Lower lobe of right lung (tissue), 2 donors: Measurements from ENCODE around the gene CALCOCO2. TPM values are rescaled to one million over a fixed set of nuclear protein-coding genes. Genes with fewer than 3 reads are reported as not detected.
A peak's percentile ranks its signal among the peaks of the same experiment; 100 is the strongest.

Experiments
- ATAC-seq, 2 donors: fragments of 200-7000 bp; cut with Tn5 transposase; one replicate each; pipeline ENCODE4 v1.9.1; 2020 to 2022; ENCODE audit warnings: mild to moderate bottlenecking in 2 of 2, moderate library complexity in 2 of 2
- DNase-seq: peaks from one replicate; pipeline ENCODE4 v3.0.0-alpha.2; 2020
- H3K27ac ChIP-seq: fragments of 200-600 bp; one replicate; pipeline ENCODE4 v1.8.0; 2022
- H3K27me3 ChIP-seq: fragments of 200-600 bp; one replicate; pipeline ENCODE4 v1.8.0; 2022; ENCODE audit warnings: low read depth
- H3K36me3 ChIP-seq: fragments of 200-600 bp; one replicate; pipeline ENCODE4 v1.8.0; 2022; ENCODE audit warnings: mild to moderate bottlenecking
- H3K4me1 ChIP-seq: fragments of 200-600 bp; one replicate; pipeline ENCODE4 v1.8.0; 2022
- H3K4me3 ChIP-seq: fragments of 200-600 bp; one replicate; pipeline ENCODE4 v1.8.0; 2022; ENCODE audit warnings: mild to moderate bottlenecking
- H3K9me3 ChIP-seq: fragments of 200-600 bp; one replicate; pipeline ENCODE4 v1.8.0; 2022
- intact Hi-C: fragments of 100-400 bp; cut with DNase I; formaldehyde crosslinking; loops from one replicate; pipeline ENCODE4 v1.11.0; 2022
- total RNA-seq: library from RNA; stranded (reverse); fragmentation: NEBNext Ultra II Directional; extraction: Animal tissue kit (Norgen Biotek cat#: 25700); gene quantifications from one replicate; pipeline ENCODE4 v1.2.1, GENCODE V29; 2021
- TF ChIP-seq, protein P1 (sequence below): fragments of 200-600 bp; IDR thresholded peaks from one replicate; pipeline ENCODE4 v1.8.0; 2022; ENCODE audit warnings: antibody characterized with exemption, mild to moderate bottlenecking
- donor health status: DM: no; HTN: yes; CAD: no; lungs with severe emphysema.

CALCOCO2 gene
- total RNA-seq, 1 donor from 2014 or later = 174 TPM

DNA sequence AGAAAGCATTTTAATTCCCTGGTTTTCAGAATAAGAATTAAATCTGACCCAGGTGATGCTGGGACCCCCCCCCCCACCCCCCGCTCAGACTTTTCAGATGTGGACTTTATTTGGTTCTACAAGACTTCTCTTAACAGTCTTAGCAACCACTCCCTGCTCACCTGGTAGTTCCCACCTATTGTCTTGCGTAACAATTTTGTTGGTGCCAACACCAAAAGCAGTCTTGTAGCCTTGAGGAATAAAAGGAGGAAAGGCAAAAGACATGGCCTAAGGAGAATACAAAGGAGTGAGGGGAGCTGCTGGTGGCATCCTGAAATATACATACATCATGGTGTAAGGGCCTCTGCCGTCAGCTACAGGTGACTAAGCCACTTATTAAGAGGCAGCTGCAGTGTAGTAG is 18.8 kb upstream of the CALCOCO2 start:
- H3K4me3 ChIP-seq = no peak overlapping the region
- intact Hi-C loops = no loop called here
- TF ChIP-seq, protein P1, sequence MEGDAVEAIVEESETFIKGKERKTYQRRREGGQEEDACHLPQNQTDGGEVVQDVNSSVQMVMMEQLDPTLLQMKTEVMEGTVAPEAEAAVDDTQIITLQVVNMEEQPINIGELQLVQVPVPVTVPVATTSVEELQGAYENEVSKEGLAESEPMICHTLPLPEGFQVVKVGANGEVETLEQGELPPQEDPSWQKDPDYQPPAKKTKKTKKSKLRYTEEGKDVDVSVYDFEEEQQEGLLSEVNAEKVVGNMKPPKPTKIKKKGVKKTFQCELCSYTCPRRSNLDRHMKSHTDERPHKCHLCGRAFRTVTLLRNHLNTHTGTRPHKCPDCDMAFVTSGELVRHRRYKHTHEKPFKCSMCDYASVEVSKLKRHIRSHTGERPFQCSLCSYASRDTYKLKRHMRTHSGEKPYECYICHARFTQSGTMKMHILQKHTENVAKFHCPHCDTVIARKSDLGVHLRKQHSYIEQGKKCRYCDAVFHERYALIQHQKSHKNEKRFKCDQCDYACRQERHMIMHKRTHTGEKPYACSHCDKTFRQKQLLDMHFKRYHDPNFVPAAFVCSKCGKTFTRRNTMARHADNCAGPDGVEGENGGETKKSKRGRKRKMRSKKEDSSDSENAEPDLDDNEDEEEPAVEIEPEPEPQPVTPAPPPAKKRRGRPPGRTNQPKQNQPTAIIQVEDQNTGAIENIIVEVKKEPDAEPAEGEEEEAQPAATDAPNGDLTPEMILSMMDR = no peak
- no peaks in the 10 kb centered on the region for H3K36me3 ChIP-seq
- peaks cover 3% of the 10 kb centered on the region for H3K27me3 ChIP-seq
- H3K9me3 ChIP-seq = no peaks in the 10 kb centered on the region
- peak overlapping the region; percentile 4 for H3K27ac ChIP-seq
- peaks cover 7% of the 10 kb centered on the region for H3K4me1 ChIP-seq
- no peak for ATAC-seq
- no peak for DNase-seq

DNA sequence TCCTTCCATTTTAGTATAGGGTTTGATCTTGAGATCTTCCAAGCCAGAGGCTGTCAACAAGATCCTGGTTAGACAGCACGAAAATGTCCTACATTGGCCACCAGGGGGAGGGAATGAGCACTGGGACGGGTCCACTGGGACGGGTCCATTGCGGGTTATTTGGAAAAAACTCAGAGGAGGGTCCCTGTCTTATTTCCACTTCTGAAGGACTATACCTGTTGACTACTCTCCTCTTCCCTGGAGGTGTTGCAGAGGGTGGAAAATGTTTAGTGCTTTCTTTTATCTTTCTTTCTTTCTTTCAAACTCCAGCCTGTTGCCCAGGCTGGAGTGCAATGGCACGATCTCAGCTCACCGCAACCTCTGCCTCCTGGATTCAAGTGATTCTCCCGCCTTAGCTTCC is 16.3 kb upstream of the CALCOCO2 start:
- no peaks in the 10 kb centered on the region for H3K9me3 ChIP-seq
- H3K36me3 ChIP-seq = no peaks in the 10 kb centered on the region
- TF ChIP-seq, protein P1 = peak; percentile 70
- intact Hi-C loops = no loop called here
- no peak overlapping the region for H3K4me3 ChIP-seq
- DNase-seq (no peak), ATAC-seq (no peak)
- no peak overlapping the region for H3K27ac ChIP-seq
- peaks cover 14% of the 10 kb centered on the region for H3K4me1 ChIP-seq
- peaks cover 10% of the 10 kb centered on the region for H3K27me3 ChIP-seq

DNA sequence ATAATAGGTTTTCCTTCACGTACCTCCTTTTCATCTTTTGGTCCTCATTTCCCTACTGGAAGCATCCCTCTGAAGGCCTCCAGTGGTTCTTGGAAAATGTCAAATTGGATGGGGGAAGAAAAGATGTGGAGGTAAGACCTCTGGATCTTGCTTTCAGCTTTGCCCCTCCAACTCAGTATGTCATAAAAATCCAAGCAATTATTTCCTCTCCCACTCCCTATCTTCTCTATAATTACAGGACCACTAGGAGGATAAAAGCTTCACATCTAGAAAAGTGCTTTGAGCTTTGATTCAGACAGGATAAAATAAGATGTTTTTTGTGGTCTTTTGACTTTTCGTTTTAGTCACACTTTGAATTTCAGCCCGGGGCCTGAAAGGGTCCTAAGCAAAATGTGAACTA is 15.5 kb upstream of the CALCOCO2 start:
- Histone ChIP-seq H3K36me3 (no peaks in the 10 kb centered on the region), H3K9me3 (no peaks in the 10 kb centered on the region), H3K4me3 (no peak overlapping the region), H3K27me3 (peaks cover 13% of the 10 kb centered on the region), H3K27ac (no peak overlapping the region), H3K4me1 (peaks cover 14% of the 10 kb centered on the region)
- no peak for ATAC-seq
- intact Hi-C loops = loop anchor here (5.0 kb wide), 1 partner anchor 62 kb away; no protein-coding TSS in a partner anchor
- DNase-seq = no peak
- TF ChIP-seq, protein P1 = no peak

GRCh38 chr17:48816438-48816773 is 14.4 kb upstream of the CALCOCO2 start:
- peaks cover 13% of the 10 kb centered on the region for H3K27me3 ChIP-seq
- peaks cover 14% of the 10 kb centered on the region for H3K4me1 ChIP-seq
- H3K9me3 ChIP-seq = no peaks in the 10 kb centered on the region
- peak overlapping the region; percentile 53 for H3K4me3 ChIP-seq
- TF ChIP-seq, protein P1 = no peak
- no peak for ATAC-seq
- H3K27ac ChIP-seq = peak overlapping the region; percentile 36
- no peaks in the 10 kb centered on the region for H3K36me3 ChIP-seq
- intact Hi-C loops = loop anchor here (5.0 kb wide), 1 partner anchor 61 kb away; no protein-coding TSS in a partner anchor
- DNase-seq = no peak

- H3K36me3 ChIP-seq = no peaks in the 10 kb centered on the region
- H3K9me3 ChIP-seq = no peaks in the 10 kb centered on the region
- ATAC-seq = peak; percentile 98
- TF ChIP-seq, protein P1 = no peak
- peak within 1 kb of the TSS; percentile 36 for H3K27ac ChIP-seq
- peak; percentile 91 for DNase-seq
- peaks cover 13% of the 10 kb centered on the region for H3K27me3 ChIP-seq
- intact Hi-C loops = loop anchor here (5.0 kb wide), 1 partner anchor 60 kb away; no protein-coding TSS in a partner anchor
- peaks cover 14% of the 10 kb centered on the region for H3K4me1 ChIP-seq
- peak within 1 kb of the TSS; percentile 53 for H3K4me3 ChIP-seq
Measured at GRCh38 chr17:48816774-48817590, 13.9 kb upstream of the CALCOCO2 start, which contains the start of gene TTLL6. Gene TTLL6, minus strand, starts transcription at chr17:48817229. Its CDS starts 157 bp downstream, at chr17:48817072.
